Measurements from ENCODE around the gene TMEM131L. TPM values are rescaled to one million over a fixed set of nuclear protein-coding genes. Genes with fewer than 3 reads are reported as not detected.

TMEM131L gene
- total RNA-seq, 1 donor from 2014 or later = 39.5 TPM

- no peak for DNase-seq (ENCODE audit: low spot score)
Measured at GRCh38 chr4:153486281-153487151, 20.4 kb downstream of the TMEM131L start.

DNA sequence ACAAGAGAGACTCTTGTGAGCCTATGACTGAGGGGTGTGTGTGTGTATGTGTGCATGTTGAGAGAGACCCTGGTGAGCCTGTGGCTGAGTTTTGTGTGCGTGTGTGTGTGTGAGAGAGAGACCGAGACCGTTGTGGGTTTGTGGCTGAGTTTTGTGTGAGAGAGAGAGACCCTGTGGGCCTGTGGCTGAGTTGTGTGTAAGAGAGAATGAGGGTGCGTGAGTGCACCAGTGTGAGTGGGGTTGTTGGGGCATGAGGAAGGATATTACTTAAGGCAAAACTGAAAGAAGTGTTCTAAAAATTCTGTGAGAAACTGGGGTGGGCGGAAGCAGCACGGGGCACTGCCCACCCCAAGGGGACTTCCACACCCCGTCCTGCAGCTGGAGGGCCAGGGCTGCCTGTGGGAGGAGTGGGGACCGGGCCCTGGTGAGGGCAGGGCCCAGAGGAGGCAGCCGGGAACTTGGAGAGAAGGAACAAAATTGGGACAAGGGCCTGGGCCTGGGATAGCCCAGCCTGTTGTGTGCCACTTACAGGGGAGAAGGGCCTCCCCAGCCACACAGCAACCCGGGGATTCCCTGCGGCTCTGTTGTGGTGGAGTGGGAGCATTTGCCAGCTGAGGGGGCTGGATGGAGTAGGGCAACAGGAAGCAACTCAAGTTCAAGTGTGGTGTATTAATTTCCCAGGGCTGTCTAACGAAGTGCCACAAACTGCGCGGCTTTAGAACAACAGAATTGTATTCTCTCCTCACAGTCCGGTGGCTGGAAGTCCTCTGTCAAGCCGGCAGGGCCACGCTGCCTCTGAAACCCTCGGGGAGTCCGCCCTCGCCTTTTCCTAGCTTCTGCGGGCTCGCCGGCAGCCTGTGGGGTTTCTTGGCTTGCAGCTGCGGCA, 22.1 kb downstream of the TMEM131L start:
- Mint-ChIP-seq H3K36me3 (ENCODE audit: low read depth) (peaks cover 13% of the 10 kb centered on the region), H3K27me3 (ENCODE audit: insufficient read depth) (no peaks in the 10 kb centered on the region), H3K9me3 (no peaks in the 10 kb centered on the region), H3K4me1 (ENCODE audit: low read depth) (peaks cover 76% of the 10 kb centered on the region), H3K4me3 (peak overlapping the region; percentile 71), H3K27ac (peak overlapping the region; percentile 93)
- intact Hi-C loops (cut with micrococcal nuclease) = loop anchor here (1.0 to 10.0 kb wide), 12 partner anchors 9 to 953 kb away; partner anchors contain the start of genes FBXW7 and MND1
- peak; percentile 66 for DNase-seq (ENCODE audit: low spot score)

More at GRCh38 chr4:153486281-153487151, 20.4 kb downstream of the TMEM131L start:
- intact Hi-C loops (cut with micrococcal nuclease) = loop anchor here (1.0 to 10.0 kb wide), 3 partner anchors 131 to 952 kb away; partner anchors contain the start of gene FBXW7
- Mint-ChIP-seq H3K27me3 (ENCODE audit: insufficient read depth) (no peaks in the 10 kb centered on the region), H3K4me1 (ENCODE audit: low read depth) (peaks cover 73% of the 10 kb centered on the region), H3K27ac (peak overlapping the region; percentile 93), H3K9me3 (no peaks in the 10 kb centered on the region), H3K36me3 (ENCODE audit: low read depth) (peaks cover 11% of the 10 kb centered on the region), H3K4me3 (no peak overlapping the region)

DNA sequence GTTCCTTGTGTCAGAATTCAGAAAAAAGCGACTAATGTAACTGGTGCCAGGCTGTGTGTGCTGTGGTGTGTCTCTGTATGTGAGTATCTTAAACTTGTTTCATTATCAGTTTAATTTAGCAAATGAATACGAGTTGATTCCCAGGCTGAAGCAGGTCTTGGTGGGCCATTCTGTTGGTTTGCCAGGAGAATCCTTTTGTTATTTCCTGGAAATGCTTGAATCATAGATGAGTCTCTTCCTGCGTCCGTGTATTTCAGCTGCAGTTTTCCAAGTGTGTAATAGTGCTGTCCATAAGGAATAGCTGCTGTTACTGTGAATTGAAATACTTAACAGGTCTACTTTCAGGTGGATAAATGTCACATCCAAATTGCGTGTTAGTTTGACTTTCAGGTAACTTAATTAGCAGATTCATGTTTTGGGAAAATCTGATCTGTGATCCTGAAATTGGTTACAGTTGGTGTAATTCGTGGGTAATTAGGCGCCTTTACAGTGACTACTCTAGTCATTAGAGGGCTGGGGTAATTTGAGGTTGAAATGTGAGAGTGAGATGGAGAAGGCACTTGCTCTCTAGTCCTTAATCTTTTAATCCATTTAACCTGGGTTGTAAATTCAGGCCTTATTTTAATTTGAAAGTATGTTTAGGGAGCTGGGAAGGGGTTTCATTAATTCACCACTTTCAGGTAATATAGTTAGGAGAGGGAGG, 23.8 kb downstream of the TMEM131L start:
- DNase-seq (ENCODE audit: low spot score) = no peak

GRCh38 chr4:153490985-153491483, 24.9 kb downstream of the TMEM131L start:
- H3K27me3 Mint-ChIP-seq (ENCODE audit: insufficient read depth) = no peaks in the 10 kb centered on the region
- peak overlapping the region; percentile 44 for H3K4me3 Mint-ChIP-seq
- H3K9me3 Mint-ChIP-seq = no peaks in the 10 kb centered on the region
- peak overlapping the region; percentile 32 for H3K27ac Mint-ChIP-seq
- intact Hi-C loops (cut with micrococcal nuclease) = no loop called here
- peaks cover 21% of the 10 kb centered on the region for H3K36me3 Mint-ChIP-seq (ENCODE audit: low read depth)
- no peak for DNase-seq (ENCODE audit: low spot score)
- H3K4me1 Mint-ChIP-seq (ENCODE audit: low read depth) = peaks cover 80% of the 10 kb centered on the region

More for the DNA sequence above, 23.8 kb downstream of the TMEM131L start:
- Mint-ChIP-seq H3K27ac (peak overlapping the region; percentile 93), H3K36me3 (ENCODE audit: low read depth) (peaks cover 17% of the 10 kb centered on the region), H3K9me3 (no peaks in the 10 kb centered on the region), H3K4me3 (peak overlapping the region; percentile 71), H3K27me3 (ENCODE audit: insufficient read depth) (no peaks in the 10 kb centered on the region), H3K4me1 (ENCODE audit: low read depth) (peaks cover 80% of the 10 kb centered on the region)
- intact Hi-C loops (cut with micrococcal nuclease) = loop anchor here (2.0 to 10.0 kb wide), 3 partner anchors 13 to 955 kb away; partner anchors contain the start of gene FBXW7

- Mint-ChIP-seq H3K4me1 (ENCODE audit: low read depth) (peaks cover 83% of the 10 kb centered on the region), H3K9me3 (no peaks in the 10 kb centered on the region), H3K4me3 (no peak overlapping the region), H3K27ac (peak overlapping the region; percentile 23), H3K27me3 (ENCODE audit: insufficient read depth) (no peaks in the 10 kb centered on the region), H3K36me3 (ENCODE audit: low read depth) (peaks cover 20% of the 10 kb centered on the region)
- no peak for DNase-seq (ENCODE audit: low spot score)
- intact Hi-C loops (cut with micrococcal nuclease) = no loop called here
Measured at GRCh38 chr4:153494562-153494961, 28.4 kb downstream of the TMEM131L start.

DNA sequence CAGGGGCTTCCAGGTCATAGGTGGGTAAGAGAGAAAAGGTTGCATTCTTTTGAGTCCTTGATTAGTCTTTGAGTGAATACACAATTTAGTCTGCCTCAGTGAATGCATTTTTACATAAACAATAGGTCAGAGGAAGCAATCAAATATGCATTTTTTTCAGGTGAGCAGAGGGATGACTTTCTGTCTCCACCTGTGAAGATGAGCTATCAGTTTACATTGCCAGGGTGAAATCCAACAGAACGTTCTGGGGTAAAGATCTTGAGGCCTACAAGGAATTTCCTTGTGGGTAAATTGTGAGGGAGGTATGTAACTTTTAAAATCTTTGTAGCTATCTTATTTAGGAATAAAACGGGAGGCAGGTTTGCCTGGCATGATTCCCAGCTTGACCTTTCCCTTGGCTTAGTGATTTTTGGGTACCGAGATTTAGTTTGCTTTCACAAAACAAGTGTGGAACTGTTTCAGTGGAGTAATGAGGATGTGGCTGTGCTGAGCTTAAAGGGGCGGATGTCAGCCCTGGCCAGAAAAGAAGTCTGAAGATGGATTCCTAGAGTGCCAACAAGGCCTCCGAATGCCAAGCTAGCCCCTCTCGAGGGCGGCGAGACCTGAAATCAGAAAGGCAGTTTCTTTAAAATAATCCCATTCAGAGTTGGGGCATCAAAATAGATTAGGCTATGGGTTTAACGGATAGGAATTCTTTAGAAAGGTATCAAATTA, 29.5 kb downstream of the TMEM131L start:
- H3K36me3 Mint-ChIP-seq (ENCODE audit: low read depth) = peaks cover 16% of the 10 kb centered on the region
- H3K27ac Mint-ChIP-seq = peak overlapping the region; percentile 86
- intact Hi-C loops (cut with micrococcal nuclease) = loop anchor here (2.0 kb wide), 1 partner anchor 63 kb away; no protein-coding TSS in a partner anchor
- H3K4me1 Mint-ChIP-seq (ENCODE audit: low read depth) = peaks cover 85% of the 10 kb centered on the region
- DNase-seq (ENCODE audit: low spot score) = no peak
- H3K9me3 Mint-ChIP-seq = no peaks in the 10 kb centered on the region
- peak overlapping the region; percentile 15 for H3K4me3 Mint-ChIP-seq
- no peaks in the 10 kb centered on the region for H3K27me3 Mint-ChIP-seq (ENCODE audit: insufficient read depth)

DNA sequence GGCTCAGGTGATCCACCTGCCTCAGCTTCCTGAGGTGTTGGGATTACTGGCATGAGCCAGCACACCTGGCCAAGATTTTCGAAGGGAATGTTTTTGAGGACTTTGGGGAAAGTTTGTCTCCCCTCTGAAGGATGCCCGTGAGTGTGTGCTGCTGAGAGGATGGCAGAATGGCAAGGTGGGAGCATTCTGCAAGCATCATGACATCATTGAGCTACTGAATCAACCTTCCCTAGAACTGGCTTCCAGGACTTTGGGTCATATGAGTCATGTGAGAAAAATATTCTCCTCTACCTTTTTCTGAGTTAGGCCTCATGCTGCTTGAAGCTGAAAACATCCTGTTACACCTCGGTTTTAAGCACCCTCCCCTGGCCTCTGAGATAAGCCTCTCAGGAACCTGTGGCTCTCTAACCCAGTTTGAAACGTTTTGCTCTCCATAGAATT, 31.0 kb downstream of the TMEM131L start:
- H3K27ac Mint-ChIP-seq = peak overlapping the region; percentile 90
- H3K36me3 Mint-ChIP-seq (ENCODE audit: low read depth) = peaks cover 15% of the 10 kb centered on the region
- H3K9me3 Mint-ChIP-seq = no peaks in the 10 kb centered on the region
- no peaks in the 10 kb centered on the region for H3K27me3 Mint-ChIP-seq (ENCODE audit: insufficient read depth)
- peaks cover 84% of the 10 kb centered on the region for H3K4me1 Mint-ChIP-seq (ENCODE audit: low read depth)
- H3K4me3 Mint-ChIP-seq = peak overlapping the region; percentile 79
- intact Hi-C loops (cut with micrococcal nuclease) = loop anchor here (1.0 to 2.0 kb wide), 6 partner anchors 9 to 77 kb away; no protein-coding TSS in a partner anchor
- DNase-seq (ENCODE audit: low spot score) = peak; percentile 49

DNA sequence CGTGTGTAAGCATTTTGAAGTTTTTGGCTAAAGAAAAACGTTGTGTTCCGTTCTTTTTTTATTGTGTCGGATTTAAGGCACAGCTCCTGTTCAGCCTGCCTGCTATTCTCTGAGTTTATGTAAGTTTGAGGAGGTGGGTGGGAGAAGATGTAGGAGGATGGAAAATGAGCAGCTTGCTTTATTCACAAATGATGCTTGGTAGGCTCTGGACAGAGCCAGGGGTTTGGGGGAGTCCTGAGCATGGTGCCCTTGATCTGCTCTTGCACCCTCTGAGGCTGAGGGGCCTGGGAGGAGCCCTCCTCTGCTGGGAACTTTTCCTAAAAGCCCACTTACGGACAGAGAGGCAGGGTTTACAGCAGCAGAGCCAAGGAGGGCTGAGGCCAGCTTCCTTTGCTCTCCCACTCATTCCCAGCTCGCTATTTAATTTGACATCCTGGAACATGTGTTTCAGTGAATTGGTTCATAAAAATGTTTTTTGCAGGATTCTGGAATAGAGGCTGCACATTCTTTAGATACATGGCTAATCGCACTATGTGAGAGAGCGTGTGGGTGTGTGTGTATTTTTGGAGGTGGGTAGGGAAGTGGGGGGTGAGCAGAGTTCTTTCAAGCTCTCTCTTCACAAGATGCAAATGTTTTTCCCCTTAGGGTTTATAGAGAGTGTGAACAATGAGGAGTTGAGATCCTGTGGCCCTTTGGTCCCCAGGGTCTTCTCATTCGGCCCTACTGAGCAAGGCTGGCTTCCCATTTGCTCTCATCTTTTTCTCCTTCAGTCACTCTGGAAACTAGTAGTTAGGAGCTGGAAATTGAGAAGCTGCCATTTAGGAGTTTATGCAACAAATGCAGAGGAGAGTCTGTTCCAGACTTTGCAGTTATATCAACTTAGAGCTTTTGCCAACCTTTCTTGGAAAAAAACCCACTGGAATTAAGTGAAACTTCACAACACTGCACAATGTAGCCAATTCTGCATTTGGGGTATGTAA, 32.1 kb downstream of the TMEM131L start:
- no peaks in the 10 kb centered on the region for H3K9me3 Mint-ChIP-seq
- DNase-seq (ENCODE audit: low spot score) = no peak
- intact Hi-C loops (cut with micrococcal nuclease) = loop anchor here (1.0 to 2.0 kb wide), 6 partner anchors 10 to 76 kb away; no protein-coding TSS in a partner anchor

GRCh38 chr4:153499005-153499404, 32.8 kb downstream of the TMEM131L start:
- Mint-ChIP-seq H3K4me1 (ENCODE audit: low read depth) (peaks cover 84% of the 10 kb centered on the region), H3K27ac (peak overlapping the region; percentile 90), H3K27me3 (ENCODE audit: insufficient read depth) (no peaks in the 10 kb centered on the region), H3K36me3 (ENCODE audit: low read depth) (peaks cover 9% of the 10 kb centered on the region), H3K4me3 (peak overlapping the region; percentile 79), H3K9me3 (no peaks in the 10 kb centered on the region)
- intact Hi-C loops (cut with micrococcal nuclease) = no loop called here
- DNase-seq (ENCODE audit: low spot score) = no peak

More for the DNA sequence above, 32.1 kb downstream of the TMEM131L start:
- Mint-ChIP-seq H3K4me3 (peak overlapping the region; percentile 79), H3K27ac (peak overlapping the region; percentile 90), H3K27me3 (ENCODE audit: insufficient read depth) (no peaks in the 10 kb centered on the region), H3K4me1 (ENCODE audit: low read depth) (peaks cover 89% of the 10 kb centered on the region), H3K36me3 (ENCODE audit: low read depth) (peaks cover 12% of the 10 kb centered on the region)

DNA sequence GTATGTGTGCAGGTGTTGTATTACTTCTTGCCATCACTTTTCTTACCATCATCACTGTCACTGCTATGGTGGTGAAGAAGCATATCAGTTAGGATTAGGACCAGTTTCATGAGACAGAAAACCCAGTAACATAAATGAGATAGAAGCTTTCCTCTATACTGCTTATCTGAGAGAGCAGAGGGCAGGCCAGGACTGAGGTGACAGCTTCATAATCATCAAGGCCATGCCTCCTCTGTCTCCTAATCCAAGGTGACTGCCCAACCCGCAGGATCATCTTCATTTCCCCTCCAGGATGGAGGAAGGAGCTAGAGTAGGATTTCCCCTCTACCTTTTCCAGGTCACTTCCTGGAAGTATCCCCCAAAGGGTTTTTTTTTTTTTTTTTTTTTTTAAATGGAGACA, 35.4 kb downstream of the TMEM131L start:
- no peak overlapping the region for H3K27ac Mint-ChIP-seq
- H3K9me3 Mint-ChIP-seq = no peaks in the 10 kb centered on the region
- peaks cover 15% of the 10 kb centered on the region for H3K36me3 Mint-ChIP-seq (ENCODE audit: low read depth)
- H3K27me3 Mint-ChIP-seq (ENCODE audit: insufficient read depth) = no peaks in the 10 kb centered on the region
- no peak for DNase-seq (ENCODE audit: low spot score)
- no peak overlapping the region for H3K4me3 Mint-ChIP-seq
- intact Hi-C loops (cut with micrococcal nuclease) = no loop called here
- H3K4me1 Mint-ChIP-seq (ENCODE audit: low read depth) = peaks cover 60% of the 10 kb centered on the region
